HT1080 (cell line): Measurements from ENCODE around the gene NRBF2. TPM values are rescaled to one million over a fixed set of nuclear protein-coding genes. Genes with fewer than 3 reads are reported as not detected.
A peak's percentile ranks its signal among the peaks of the same experiment; 100 is the strongest.

Source experiments
- DNase-seq: peaks from one replicate; pipeline ENCODE4 v3.0.0-alpha.2; 2015; ENCODE audit warnings: low read depth
- small RNA-seq: library from RNA; depleted of rRNA; stranded (forward); fragments of <200 nt; gene quantifications from one replicate; pipeline ENCODE3, GENCODE V24; 2014
- total RNA-seq: library from RNA; depleted of rRNA; stranded (reverse); fragments of >200 nt; shearing (Covaris generic); gene quantifications from 2 replicates; pipeline ENCODE4 v1.2.3, GENCODE V29; 2014

Gene NRBF2
- total RNA-seq, 1 experiment from 2014 or later: 22.5 TPM

DNA sequence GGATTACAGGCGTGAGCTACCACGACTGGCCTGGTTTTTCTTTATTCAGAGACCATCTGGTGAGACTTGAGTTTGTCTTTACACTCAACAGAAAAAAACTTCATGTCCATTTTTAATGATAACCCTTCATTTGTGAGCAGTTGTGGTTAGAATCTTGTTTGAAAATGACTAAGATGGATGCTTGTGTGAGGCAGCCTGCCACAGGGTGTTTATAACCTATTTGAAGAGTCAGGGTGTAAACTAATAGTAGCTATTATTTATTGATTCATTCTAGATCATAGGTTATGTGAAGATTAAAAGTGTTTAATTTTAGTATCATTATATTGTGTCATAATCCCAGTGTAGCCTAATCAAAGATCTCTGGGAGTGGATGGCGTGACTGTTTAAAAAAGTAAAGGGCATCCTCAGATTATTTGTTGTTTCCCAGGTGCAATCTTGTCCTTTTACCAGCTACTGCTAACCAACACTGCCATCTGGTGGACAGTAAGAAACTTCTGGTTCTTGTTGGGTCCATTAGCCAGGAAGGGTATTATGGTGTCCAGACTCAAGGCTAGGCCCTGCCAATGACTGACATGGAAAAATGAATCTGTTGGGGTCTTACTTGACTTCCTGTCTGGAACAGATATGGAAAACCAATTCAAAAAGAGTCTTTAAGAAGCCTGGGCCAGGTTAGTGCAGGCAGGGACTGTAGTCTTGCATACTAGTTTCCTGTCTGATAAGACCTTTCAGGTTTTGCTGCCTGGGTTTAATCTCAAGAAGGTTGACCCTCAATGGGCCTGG is 24.9 kb downstream of the NRBF2 start:
- peak; percentile 42 for DNase-seq

DNA sequence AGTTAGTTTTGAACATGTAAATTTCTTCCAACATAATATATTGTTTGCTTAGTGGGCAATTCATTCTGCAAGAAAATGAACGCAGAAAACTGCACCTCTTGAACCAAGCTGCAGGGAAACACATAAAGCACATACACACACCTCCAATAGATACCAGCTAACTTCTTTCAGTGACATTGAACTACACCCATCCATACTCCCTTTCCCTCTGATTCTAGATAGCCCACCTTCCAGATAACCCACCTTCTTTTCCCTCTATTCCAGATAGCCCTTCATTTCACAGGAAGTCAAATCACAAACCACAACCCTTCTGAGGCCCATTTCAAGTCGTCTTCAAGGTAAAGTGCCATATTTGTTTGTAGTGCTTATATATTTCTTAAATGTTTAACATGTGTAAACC is 28.5 kb downstream of the NRBF2 start:
- no peak for DNase-seq

DNA sequence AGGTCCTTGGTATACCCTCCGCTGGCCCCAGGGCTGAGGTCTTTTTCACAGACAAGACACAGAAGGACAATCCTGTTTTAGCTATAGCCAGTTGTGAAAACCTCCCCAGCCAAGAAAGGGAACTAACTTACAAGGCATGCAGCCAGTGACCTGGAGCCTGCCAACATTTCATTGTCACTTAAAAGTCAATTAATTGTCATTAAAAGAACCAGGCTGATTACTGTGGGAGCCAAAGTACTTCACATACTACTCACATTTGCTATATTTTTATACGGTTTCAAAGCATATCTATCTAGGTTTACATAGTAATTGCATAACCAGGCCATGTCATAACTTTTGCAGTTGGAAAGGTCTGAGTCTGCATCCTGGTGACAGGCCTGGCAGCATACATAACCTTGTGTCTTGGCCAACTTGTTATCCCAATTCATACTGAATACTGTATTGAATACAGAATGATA is 31.1 kb downstream of the NRBF2 start:
- no peak for DNase-seq

DNA sequence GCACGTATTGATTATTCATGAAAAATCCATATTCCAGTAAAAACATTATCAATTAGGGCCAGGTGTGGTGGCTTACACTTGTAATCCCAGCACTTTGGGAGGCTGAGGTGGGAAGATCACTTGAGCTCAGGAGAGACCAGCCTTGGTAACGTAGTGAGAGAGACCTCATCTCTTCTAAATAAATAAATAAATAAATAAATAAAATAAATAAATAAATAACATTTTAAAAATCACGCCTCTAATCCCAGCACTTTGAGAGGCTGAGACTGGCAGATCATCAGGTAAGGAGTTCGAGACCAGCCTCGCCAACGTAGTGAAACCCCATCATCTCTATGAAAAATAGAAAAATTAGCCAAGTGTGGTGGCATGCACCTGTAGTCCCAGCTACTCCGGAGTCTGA is 32.1 kb downstream of the NRBF2 start:
- no peak for DNase-seq

DNA sequence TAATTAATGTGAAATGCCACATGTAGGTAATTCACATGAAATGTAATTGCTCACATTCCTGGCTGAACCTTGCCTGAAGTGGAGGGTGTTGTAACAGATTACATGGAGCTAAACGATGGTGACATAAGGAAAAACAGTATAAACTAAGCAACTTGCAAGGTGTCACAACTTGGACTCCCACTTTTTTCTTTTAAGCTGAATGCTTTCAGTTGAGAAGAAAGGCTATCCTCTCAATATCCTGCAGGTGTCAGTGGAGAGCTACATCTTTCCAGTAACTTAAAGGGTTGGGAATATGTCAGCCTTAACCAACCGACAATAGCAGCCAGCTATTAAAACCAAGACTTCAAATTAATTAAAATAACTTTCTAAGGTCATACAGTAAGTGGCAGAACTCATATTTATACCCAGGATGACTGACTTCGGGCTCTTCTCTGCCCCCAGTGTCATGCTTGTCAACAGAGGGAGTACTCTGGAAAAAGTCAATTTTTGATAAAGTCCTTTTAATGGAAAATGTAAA is 33.7 kb downstream of the NRBF2 start:
- DNase-seq: peak; percentile 62

DNA sequence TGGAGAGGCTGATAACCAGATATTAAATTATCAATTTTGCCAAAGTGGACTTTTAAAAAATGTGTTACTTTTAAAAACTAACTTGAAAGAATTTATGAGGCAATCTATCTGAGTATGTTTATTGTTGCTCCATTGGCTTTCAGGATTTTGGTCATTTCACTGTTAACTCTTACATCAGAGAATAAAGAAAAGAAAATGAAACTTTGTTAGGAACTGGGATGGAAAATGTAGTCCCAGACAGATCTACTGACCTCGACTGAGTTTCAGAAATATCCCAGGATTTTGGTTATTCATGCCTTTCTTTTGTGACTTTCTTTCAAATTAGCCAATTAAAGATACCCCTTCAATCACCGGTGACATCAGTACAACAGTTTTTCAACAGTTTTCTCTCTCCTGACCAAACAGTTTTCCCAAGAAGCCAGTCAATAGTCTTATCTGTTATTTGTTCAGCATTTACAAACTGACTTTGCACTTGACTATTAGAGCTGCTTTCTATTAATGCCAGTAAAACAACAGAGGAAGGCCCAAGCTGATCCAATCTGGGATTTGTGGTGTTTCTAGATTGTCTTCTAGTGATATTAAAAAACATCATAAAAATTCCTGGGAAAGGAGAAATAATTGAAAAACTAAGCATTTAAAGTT is 35.8 kb downstream of the NRBF2 start:
- no peak for DNase-seq

DNA sequence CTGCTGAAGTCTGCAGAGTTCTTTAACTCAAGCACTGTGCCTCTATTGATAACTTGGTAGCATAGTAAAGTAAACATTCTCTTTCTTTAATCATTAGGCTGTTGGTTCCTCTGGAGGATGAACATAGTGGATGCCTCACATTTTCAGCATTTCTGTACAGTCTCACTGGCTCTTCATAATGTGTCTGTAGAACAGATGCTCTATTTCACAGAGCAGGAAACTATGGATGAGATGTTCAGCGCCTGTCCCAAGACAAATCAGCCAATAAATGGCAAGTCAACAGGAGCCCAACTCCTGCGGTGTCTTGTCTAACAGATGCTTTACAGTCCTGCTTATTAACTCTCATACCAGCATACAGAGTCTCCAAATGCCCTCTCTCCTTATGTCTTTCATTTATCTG is 36.5 kb downstream of the NRBF2 start:
- no peak for DNase-seq

DNA sequence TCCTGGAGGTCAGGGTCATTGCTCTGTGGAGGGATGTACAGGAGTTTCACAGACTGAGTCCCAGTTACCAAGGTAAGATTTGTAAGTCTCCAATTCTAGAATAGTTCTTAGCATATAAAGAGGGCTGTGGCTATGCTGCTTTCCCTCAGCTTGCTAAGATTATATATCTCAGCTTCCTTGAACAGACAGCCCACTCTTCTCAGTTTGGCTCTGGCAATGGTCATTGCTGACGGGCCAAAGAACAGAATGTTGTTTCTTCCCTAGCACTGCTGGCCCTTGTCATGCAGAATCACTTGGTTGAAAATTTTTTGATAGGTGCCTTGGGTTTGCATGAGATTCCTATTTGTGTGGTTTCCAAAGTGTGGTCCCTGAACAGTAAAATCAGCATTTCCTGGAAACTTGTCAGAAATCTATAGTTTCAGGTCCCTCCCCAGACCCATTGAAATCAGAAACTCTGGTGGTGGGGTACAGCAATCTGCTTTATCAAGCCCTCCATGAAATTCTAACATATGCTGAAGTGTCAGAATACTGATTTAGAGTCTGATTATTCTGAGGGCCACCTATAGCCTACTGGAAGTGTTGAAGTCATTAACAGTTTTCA is 38.2 kb downstream of the NRBF2 start:
- no peak for DNase-seq

DNA sequence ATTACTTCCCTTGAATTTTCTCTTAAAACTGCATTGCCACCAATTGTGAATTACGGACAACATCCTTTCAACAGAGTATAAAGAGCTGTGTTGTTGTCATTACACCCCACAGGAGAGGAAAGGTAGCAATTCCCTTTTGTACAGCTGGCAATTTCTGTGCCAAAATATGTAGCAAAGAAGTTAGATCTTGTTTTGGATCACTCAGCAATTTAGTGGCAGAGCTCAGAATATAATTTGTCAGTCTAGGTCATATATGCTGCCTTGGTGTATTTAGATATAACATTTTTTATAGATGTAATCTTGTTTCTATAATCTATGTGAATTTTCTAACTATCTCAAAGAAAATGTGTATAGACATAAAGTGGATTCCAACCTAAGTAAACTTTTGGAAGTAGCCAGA is 38.8 kb downstream of the NRBF2 start:
- no peak for DNase-seq

DNA sequence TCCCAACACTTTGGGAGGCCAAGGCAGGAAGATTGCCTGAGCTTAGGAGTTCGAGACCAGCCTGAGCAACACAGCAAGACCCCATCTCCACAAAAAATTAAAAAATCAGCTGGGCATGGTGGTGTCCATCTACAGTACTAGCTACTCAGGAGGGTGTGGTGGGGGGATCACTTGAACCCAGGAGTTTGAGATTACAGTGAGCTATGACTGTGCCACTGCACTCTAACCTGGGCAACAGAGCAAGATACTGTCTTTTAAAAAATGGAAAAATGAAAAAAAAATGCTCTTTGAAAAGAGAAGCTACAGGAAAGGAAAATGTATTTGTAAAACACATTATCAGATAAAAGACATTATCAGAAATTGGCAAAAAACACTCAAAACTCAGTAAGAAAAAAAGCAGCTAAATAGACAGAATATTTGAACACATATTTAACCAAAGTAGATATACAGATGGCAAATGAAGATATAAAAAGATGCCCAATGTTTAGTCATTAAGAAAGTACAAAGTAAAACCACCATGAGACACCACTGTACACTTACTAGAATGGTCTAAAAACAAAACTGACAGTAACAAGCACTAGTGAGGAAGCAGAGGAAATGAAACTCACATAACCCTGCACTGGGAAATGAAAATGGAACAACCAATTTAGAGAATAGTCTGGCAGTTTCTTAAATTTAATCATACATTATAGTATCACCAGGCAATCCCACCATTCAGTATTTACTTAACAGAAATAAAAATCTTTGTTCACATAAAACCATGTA is 40.5 kb downstream of the NRBF2 start:
- no peak for DNase-seq

DNA sequence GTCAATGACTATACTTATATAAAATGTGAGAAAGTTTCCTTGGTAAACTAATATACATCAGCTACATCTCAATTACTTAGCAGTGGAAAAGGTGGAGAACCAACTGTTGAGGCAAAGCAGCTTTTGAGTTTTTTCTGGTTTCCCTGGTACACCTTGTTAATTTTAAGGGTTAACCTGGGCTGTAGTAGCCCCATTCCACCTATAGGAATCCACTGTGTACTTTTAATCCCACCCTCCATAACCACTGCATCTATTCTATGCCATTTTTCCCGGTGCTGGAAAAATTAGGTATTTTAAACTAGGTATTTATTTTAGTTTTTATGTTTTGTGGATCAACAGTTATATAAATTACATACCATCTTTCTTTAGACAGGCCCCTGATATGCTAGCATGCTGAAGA is 42.4 kb downstream of the NRBF2 start:
- DNase-seq: no peak

DNA sequence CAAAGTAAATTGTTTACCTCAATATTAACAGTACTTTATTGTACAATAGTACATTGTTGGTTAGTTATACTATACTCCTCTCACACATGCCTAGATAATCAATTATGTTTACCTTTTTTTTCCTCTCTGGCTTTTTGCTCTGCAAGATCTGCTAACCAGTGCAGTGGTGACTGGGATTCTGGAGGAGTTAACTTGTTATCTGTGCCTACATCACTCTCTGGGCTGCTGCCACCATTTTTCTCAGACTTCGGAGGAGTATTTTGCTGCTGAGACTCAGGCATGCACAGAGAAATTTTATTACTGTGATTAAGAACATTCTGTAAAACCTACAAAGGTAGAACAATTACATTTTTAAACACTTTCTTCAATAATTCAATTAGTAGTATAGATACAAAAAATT is 59.7 kb downstream of the NRBF2 start:
- no peak for DNase-seq

DNA sequence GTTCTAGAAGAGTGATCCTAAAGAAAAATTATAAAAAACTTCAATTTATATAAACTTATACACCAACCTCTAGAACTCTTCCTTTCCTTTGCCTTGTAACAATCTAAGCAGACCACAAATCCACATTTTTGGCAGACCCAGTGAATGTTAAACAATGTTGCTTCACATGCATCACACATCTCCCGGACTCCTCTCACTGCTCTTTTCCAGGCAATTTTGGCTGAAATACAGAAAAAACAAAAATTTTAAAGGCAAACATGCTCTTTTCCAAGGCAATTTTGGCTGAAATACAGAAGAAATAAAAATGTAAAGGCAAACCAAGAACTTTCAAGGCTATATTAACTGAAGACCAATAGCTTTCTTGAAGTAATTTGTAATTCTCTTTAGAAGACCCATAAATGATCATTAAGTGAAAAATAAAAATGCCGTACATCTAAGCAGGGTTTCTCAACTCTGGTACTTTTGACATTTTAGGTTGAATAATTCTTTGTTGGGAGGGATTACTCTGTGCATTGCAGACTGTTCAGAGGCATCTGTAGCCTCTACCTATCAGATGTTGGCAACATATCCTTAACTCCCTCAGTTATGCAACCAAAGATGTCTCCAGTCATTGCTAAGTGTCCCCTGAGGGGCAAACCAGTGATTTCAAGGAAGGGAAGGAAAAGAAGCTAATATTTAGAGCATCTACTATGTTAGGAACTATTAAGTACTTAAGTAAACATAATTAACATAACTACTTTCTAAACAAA is 64.4 kb downstream of the NRBF2 start:
- no peak for DNase-seq

DNA sequence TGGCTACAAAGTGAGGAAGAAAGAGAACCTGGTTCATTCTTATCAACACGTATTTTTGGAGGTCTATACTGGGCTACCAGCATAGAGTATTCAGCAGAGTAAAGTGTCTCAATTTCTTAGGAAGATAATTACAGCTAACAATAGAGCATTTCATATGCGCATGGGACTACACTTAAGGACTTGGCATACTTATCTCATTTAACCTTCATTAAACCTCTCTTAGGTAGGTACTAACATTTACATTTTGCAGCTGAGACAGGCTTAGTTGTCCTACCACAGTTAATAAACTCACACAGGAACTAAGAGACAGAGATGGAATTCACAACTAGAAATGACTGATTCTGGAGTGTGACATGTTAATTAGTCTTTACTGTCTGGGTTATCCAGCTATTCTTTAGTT is 66.6 kb downstream of the NRBF2 start:
- DNase-seq: no peak

DNA sequence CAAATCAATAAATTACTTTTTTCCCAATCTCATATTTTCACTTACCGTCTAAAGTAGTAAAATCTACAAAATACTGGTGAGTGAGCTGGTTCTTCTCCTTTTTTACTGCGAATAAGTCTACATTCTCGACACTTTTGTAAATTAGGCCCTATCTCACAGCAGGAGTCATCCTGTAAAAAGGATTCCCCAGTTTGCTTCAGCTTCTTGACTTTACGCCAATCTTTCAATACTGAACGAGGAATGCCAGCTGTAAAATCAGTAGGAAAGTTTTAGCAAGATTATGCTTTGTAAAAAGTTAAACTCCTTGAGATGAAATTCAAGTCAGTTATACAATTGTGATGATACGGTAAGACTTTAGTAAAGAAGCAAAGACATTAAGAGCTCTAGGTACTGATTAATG is 67.3 kb downstream of the NRBF2 start:
- no peak for DNase-seq

DNA sequence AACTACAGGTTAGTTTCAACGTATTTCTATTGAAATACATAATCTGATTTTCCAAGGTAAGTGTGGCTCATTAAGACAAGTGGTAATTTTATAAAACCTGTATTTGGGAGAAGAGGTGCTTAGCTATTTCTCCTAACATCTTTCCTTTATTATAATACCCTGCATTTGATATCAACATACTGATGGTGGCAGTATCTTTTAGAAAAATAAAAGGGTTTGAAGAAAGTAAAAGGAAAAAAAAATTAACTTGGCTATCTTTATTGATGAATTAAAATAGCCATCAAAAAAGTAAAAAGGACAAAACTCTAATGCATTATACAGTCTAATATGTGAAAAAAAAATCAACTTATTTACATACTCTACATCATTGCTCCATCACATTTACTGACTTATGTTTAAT is 68.0 kb downstream of the NRBF2 start:
- no peak for DNase-seq

Small RNAs within 50 kb of the gene (small RNA-seq; reads per million reads assigned to genes)
- not detected for gene RNU6-543P
